ENCODE measurements around the gene NAT10. TPM values are rescaled to one million over a fixed set of nuclear protein-coding genes. Genes with fewer than 3 reads are reported as not detected.
"Not testable (repeated sequence)": the region's sequence is repeated elsewhere in the genome, so short reads cannot be mapped to it uniquely, and the experiment has no call there.

The NAT10 gene
- total RNA-seq: 9.4 and 13.3 TPM in 2 replicates

DNA sequence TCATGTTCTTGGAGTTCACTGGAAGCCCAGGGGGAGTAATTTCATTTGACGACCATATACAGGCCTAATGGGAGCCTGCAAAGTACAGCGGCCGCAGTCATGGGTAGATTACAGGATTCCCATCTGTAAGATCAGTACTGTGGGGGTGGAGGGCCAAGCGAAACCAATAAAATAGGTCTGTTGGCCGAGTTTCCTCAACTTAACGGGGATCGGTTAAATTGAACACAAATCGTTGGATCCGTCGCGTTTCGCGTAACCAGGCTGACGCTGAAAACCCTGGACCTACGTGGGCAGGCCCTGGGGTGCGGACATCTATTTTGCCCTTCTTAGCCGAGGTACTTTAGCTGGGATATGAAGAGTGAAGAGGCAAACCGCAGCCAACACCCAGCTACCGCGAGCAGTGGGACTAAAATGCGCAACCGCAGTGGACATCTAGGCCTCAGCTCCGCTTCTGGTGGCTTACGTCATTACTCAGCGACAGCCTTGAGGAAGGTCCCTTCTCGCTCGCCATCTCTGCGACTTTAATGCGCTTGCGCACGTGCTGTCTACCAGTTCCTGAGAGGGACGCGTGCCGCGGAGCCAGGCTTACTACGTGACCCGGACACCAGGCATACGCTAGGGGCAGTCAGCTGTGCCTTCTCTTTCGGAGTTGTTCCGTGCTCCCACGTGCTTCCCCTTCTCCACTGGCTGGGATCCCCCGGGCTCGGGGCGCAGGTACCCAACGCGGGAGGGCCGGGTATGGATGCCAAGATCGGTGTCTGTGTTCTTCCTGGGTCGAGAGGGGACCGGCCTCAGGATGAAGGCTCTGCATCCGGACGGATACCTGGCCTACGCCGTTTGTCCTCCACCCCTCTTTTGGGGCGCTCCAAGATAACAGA lies at the start of gene NAT10:
Gene NAT10 (plus strand): TSS at position 551 of the 878 bp plus-strand sequence. CDS start 2,597 bp downstream, outside the sequence.
- DNase-seq (ENCODE audit: low read depth in 2 of 2): peak; percentile 99 to 100

DNA sequence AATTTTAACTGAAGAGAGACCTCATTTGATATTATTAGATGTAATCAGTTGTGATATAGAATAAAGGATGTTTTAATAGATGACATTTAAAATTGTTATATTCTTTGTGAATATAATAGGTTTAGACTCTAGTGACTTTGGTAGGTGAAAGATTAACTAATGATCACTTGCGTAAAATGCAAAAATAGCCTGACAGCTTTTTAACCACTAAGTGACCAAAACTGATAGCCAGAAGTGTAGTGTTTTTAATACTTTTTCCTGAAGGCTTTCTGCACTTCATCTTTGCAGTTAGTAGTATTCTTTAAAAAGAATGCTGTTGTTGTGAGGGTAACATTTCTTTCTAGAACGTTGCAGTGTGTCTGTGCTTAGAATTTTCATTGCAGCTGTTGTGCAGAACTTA lies 48.8 kb upstream of the NAT10 start:
- no peak for DNase-seq (ENCODE audit: low read depth in 2 of 2)

DNA sequence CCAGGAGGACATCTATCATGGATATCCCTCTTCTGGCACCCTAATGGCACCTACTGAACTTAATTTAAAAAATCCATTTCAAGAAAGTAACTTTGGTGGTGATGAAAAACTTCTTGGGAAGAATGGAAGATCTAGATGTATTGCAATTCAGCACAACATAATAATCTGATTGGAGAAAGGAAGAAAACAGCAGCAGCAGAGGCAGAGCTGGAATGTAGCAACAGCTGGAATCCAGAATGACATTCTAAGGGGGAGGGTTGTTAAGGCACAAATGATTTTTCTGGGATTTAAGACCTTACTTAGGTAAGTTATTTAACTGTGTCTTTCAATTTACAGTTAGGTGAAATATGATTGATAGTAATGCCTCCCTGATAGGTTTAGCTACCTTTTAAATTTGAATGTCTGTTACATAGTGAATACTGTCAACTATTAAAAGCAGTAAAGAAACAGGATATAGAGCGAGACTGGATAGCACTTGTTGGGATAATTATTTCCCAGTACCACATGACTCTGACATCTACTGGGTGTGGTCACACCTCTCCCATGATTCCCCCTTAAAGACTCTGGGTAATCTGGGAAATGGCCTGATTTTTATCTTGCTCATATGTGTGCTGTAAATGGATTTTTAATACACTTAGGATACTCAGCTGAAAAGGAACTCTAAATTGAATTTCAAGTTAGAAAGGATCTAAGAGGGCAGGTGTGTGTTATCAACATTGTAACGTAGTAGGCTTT lies 42.2 kb upstream of the NAT10 start:
- no peak for DNase-seq (ENCODE audit: low read depth in 2 of 2)

DNA sequence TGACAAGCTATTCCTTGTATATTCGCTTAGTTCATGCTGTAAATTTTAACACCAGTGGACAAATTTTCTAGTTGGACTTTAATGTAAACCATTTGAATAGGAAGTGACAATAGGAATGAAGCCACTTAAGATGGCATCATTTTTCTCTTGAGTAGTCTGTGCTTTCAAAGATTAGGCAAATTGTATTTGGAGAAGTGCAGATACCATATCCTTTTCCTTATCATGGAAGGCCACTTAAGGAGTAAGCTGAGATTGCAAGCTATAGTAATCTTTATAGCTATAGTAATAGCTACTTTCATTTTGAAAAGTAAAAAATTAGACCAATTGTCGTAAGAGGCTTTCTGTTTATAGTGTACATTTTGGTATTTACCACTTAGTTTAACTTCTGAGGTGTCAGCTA lies 41.1 kb upstream of the NAT10 start:
- no peak for DNase-seq (ENCODE audit: low read depth in 2 of 2)

DNA sequence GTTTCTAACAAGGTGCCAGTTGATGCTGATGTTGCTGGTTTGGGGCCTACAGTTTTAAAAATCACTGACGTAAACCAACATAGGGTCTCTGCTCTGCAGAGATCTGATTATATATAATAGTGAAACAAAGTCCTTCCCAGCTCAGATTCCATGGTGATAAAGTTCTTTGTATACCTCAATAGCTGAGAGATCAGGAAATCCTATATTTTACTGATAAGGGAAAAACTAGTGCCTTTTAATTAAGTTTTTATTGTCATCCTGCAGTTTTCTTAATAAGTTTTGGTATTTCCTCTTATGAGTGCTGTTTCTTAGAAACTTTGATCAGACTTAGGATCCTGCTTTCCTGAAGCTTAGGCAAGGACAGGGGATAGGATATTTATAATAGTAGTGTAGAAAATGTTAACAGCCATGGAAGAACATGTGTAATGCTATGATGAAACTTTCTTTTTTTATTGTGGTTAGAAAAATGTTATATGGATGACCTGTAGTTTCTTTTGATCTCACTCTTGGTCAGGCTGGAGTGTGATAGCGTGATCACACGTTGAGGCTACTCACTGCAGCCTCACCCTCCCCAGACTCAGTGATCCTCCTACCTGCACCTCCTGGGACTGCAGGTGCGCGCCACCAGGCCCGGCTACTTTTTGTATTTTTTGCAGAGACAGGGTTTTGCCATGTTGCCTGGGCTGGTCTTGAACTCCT lies 39.8 kb upstream of the NAT10 start:
- no peak for DNase-seq (ENCODE audit: low read depth in 2 of 2)

DNA sequence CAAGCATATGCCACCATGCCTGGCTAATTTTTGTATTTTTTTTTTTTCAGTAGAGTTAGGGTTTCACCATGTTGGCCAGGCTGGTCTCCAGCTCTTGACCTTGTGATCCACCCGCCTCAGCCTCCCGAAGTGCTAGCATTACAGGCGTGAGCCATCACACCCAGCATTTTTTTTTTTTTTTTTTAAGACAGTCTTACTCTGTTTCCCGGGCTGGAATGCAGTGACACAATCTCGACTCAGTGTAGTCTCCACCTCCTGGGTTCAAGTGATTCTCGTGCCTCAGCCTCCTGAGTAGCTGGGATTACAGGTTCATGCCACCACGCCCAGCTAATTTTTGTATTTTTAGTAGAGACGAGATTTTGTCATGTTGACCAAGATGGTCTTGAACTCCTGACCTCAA lies 38.7 kb upstream of the NAT10 start:
- DNase-seq (ENCODE audit: low read depth in 2 of 2): not testable (repeated sequence)

DNA sequence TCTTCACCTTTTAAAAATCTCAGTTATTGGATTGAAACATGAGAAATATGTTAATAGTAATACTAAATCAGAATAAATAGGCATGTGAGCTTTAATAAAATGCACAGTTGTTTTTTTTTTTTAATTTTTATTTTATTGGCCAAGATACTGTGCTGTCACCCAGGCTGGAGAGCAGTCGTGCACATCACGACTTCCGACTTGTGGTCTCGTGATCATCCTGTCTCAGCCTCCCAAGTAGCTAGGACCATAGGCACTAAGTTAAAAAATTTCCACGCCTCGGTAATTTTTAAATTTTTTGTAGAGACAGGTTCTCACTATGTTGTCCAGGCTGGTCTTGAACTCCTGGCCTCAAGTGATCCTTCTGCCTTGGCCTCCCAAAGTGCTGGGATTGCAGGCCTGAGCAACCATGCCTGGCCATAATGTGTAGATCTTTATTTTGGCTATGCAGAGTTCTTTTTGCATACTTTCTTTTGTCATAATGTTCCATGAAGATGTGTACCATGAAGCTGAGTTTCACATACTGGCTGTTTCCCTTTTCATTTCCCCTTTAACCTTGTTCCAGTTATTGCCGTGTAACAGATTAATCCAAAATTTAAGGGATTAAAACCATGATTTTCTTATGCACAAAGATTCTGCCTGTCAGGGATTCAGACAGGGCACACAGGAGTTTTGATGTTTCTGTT lies 37.9 kb upstream of the NAT10 start:
- peak in 1 of 2 donors; percentile 5 for DNase-seq (ENCODE audit: low read depth in 2 of 2)

DNA sequence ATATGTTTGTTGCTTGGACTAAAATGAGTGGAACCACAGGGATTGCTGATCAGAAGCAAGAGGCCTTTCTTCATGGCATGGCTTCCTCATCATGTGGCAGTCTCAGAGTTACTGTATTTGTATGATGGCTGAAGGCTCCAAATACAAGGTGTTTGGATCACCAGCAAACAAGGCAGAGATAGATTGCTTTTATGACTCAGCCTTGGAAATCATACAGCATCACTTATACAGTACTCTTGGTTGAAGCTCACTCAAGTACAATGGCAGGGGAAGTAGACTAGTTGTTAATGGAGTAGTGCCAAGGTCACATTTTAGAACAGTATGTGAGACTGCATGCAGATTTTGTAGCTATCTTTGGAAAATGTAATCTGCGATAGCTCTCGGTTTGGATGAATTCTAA lies 37.3 kb upstream of the NAT10 start:
- DNase-seq (ENCODE audit: low read depth in 2 of 2): peak; percentile 86 to 93

DNA sequence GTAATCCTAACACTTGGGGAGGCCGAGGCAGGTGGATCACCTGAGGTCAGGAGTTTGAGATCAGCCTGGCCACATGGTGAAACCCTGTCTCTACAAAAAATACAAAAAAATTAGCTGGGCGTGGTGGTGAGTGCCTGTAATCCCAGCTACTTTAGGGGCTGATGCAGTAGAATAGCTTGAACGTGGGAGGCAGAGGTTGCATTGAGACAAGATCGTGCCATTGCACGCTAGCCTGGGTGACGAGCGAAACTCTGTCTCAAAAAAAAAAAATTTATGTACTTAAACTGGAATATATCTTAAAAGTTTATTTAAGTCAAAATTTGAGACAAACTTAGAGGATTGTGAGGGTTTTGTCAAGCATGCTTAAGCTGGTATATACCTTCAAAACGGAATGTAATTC lies 34.1 kb upstream of the NAT10 start:
- not testable (repeated sequence) for DNase-seq (ENCODE audit: low read depth in 2 of 2)

DNA sequence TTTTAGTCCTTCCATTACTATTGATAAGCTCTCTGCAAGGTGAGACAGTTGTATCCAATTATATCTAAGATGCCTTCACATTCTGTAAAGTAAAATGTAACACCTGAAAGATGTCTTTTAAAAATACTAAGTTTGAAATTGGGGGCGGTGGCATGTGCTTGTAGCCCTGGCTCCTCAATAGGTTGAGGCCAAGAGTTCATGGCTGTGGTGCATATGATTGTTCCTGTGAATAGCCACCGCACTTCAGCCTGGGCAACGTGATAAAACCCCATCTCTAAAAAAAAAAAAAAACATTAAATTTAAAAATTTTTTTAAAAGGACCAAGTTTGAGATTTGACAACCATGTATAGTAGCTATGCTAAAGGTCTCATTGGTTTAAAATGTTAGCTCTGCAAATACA lies 33.4 kb upstream of the NAT10 start:
- no peak for DNase-seq (ENCODE audit: low read depth in 2 of 2)

DNA sequence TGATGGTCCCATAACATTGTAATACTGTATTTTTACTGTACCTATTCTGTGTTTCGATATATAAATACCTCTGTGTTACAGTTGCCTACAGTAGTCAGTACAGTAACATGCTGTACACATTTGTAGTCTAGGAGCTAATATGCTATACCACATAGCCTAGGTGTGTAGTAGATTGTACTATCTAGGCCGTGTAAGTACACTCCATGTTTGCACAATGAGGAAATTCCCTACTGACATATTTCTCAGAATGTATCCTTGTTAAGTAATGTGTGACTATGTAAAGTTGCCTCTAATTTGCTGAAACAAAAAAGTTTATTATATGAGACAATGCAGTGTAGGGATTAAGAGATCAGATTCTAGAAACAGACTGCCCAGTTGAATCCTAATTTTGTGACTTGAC lies 32.6 kb upstream of the NAT10 start:
- no peak for DNase-seq (ENCODE audit: low read depth in 2 of 2)

DNA sequence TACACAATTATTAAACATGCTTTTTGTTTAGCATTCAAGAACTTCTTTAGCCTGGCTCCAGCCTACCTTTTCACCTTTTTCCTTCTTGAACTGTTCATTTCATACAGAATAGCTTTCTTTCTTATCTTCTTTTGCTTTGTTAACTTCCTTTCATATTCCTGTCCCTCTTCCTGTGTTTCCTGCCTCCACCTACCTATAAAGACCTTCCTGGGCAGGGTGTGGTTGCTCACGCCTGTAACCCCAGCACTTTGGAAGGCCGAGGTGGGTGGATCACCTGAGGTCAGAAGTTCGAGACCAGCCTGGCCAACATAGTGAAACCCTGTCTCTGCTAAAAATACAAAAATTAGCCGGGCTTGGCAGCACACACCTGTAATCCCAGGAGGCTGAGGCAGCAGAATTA lies 31.0 kb upstream of the NAT10 start:
- DNase-seq (ENCODE audit: low read depth in 2 of 2): no peak

DNA sequence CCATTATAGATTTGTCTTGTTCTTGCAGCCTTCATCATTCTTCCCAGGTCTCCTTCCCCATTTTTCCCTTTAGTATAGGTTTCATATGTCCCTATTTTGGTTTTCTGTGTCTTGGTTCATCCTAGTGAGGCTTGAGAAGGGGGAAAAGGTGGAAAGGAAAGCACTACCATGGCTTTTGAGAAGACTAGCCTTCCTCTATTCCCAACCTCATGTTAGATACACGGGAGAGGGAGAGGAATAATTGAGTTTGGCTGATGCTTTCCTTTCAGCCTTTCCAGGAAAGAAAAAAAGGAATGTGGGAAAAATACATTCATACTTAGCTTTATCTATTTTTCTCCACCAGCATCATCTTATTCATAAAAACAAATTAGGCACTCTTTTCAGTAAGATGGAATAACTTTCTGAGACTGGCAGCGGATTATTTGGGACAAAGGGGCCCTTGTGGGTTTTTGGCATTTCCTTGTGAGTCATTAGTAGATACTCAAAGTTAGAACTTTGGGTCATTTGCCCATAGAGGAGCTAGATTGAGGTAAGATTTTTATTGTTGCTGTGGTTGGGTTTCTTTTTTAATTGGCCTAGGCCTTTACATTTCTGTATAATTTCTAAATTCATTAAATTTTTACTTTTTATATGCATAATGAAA lies 30.1 kb upstream of the NAT10 start:
- DNase-seq (ENCODE audit: low read depth in 2 of 2): peak in 1 of 2 donors; percentile 58

DNA sequence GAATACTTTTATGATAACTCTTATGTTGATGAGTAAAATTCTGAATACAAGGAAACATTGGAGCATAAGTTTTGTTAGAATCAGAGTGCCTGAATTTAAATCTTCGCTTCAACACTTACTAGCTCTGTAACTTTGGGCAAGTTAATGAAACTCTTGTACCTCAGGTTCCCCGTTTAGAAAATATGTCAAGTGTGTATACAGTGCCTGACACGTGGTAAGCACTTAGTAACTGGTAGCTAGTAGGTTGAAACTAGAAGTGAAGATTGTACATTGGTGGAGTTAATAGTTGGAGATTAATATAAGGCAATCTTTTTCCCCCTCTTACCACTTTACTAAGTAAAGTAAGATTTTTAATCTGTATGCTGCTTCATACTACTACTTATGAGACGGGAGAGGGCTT lies 24.8 kb upstream of the NAT10 start:
- no peak for DNase-seq (ENCODE audit: low read depth in 2 of 2)

DNA sequence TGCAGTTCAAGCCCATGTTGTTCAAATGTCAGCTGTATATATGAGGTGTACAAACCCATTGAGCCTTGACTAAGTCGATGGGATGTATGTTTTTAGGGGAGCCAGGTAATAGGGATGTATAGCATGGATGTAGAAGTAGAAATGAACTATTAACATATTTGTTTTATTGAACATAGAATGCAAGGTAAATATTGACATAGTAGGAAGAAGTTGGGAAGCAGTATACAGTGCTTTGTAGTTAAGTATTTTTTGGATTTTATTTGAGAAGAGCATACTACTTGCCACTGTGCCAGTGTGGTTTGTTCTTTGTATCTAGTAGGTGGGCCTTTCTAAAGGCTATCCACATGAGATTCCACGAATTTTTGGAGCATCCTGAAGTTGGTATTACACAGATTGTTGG lies 20.8 kb upstream of the NAT10 start:
- DNase-seq (ENCODE audit: low read depth in 2 of 2): no peak

DNA sequence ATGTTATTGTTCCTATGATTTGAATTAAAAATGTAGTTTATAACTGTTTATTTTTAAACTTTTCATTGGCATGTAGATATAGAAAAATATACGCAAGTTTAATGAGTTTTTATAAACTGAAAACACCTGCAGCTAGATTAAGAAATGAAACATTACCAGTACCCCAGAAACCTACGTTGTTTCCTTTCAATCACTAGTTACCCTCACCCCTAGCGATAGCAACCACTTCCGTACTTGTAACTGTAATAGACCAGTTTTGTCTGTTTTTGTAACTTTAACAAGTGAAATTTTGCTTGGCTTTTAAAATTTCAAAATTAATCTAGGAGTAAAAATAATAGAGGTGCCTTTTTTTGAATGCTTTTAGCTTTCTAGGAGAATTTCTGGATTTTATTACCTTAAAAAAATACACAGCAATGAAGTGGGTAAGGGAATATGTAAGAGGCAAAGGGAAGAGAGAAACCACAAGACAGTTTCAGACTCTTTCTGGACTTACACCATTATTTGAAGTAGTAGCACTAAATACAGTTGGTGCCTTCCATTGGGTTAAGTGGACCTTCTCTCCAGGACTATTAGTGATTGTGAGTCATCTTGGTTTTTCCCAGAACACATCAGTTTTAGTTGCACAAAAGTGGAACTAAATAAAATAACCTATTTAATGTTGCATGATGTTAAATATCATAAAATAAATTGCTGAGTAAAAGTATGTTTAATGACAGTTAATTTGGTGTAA lies 18.7 kb upstream of the NAT10 start:
- DNase-seq (ENCODE audit: low read depth in 2 of 2): no peak

DNA sequence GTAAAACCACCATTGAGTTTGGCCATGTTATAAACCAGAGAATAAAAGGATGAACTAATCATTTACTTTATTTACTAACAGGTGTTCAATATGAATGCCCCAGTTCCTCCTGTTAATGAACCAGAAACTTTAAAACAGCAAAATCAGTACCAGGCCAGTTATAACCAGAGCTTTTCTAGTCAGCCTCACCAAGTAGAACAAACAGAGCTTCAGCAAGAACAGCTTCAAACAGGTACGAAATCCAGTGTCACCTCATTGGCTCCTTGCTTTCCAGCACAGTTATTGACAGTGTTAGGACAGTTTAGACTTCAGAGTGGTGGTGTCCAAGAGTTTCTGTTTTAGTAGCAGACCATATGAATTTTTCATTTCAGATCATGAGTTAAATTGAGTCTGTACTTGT lies 13.6 kb upstream of the NAT10 start:
- no peak for DNase-seq (ENCODE audit: low read depth in 2 of 2)

DNA sequence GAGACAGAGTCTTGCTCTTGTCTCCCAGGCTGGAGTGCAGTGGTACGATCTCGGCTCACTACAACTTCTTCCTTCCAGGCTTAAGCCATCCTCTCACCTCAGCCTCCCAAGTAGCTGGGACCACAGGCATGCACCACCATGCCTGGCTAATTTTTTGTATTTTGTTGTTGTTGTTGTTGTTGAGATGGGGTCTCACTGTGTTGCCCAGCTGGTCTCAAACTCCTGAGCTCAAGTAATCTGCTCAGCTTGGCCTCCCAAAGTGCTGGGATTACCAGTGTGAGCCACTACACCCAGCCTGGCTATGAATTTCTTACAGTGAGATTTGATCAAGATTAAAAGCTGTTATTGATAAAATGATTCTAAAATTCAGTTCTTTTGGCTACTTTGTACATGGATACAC lies 10.5 kb upstream of the NAT10 start:
- DNase-seq (ENCODE audit: low read depth in 2 of 2): not testable (repeated sequence)

DNA sequence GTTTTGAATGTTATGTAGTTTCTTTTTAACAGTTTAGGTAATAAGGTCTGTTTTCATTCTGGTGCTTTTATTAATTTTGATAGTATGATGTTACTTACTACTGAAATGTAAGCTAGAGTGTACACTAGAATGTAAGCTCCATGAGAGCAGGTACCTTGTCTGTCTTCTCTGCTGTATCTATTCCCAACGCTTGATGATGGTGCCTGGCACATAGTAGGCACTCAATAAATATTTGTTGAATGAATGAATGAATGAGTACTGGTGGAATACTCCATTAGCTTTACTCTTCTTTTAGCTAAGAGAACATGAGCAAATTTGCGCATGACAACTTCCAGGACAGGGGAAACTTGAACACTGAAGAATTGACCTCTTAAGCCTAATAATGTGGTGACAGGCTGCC lies 6.6 kb upstream of the NAT10 start:
- DNase-seq (ENCODE audit: low read depth in 2 of 2): no peak

DNA sequence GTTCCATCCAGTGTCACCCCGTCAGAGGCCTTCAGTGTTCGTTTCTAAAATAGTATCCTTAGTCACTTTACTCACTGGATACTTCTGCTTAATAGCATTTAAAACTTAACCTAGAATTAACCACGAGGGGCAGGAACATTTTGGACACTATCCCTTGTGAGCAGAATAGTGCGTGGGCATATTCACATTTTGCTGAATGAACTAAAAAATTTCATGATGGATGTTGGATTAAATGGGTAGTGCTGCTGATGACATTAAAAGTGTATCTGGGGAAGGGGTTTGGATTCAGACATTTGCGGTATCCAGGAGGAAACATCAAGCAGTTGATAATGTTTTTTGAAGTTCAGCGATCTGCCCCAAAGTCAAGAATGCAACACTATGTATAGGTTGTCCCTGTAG lies 750 bp upstream of the NAT10 start:
- no peak for DNase-seq (ENCODE audit: low read depth in 2 of 2)

Data from lung microvascular endothelial cell (primary cell).